HG03565 (cell line): Measurements from ENCODE around the gene WDR18.

Experiments used
- ATAC-seq: cut with Tn5 transposase; IDR thresholded peaks from one replicate; pipeline ENCODE4 v1.9.1; 2021; ENCODE audit warnings: mild to moderate bottlenecking, moderate library complexity; ENCODE audit not compliant: unreplicated experiment

WDR18 gene

GRCh38 chr19:1006711-1007398 lies 22.7 kb downstream of the WDR18 start:
- no peak for ATAC-seq

GRCh38 chr19:1007399-1008251 lies 23.5 kb downstream of the WDR18 start:
- no peak for ATAC-seq

GRCh38 chr19:1008268-1009040 lies 24.3 kb downstream of the WDR18 start:
- no peak for ATAC-seq

- ATAC-seq: no peak
Measured at GRCh38 chr19:1009041-1009980, 25.2 kb downstream of the WDR18 start.

GRCh38 chr19:1009981-1010538 lies 25.9 kb downstream of the WDR18 start:
- ATAC-seq: no peak

- no peak for ATAC-seq
Measured at GRCh38 chr19:1010586-1011510, 26.7 kb downstream of the WDR18 start.

GRCh38 chr19:1011831-1012333 lies 27.7 kb downstream of the WDR18 start:
- no peak for ATAC-seq

- ATAC-seq: no peak
Measured at GRCh38 chr19:1012334-1012733, 28.2 kb downstream of the WDR18 start.

GRCh38 chr19:1013218-1013617 lies 29.1 kb downstream of the WDR18 start:
- no peak for ATAC-seq

- ATAC-seq: no peak
Measured at GRCh38 chr19:1014161-1015060, 30.3 kb downstream of the WDR18 start.

GRCh38 chr19:1015061-1015781 lies 31.1 kb downstream of the WDR18 start:
- ATAC-seq: no peak

GRCh38 chr19:1015782-1016646 lies 31.9 kb downstream of the WDR18 start:
- no peak for ATAC-seq

- no peak for ATAC-seq
Measured at GRCh38 chr19:1016647-1017114, 32.5 kb downstream of the WDR18 start.

GRCh38 chr19:1017115-1017905 lies 33.2 kb downstream of the WDR18 start:
- ATAC-seq: no peak

GRCh38 chr19:1017906-1018305 lies 33.8 kb downstream of the WDR18 start:
- ATAC-seq: no peak
